NB4 (cell line): ENCODE data around the gene COBL.

Source experiments
- MAX ChIP-seq: IDR thresholded peaks from 2 replicates; pipeline ENCODE4 v1.6.1; 2011; ENCODE audit warnings: low read depth, low read length
- MYC ChIP-seq: IDR thresholded peaks from 2 replicates; pipeline ENCODE4 v1.6.1; 2011; ENCODE audit warnings: low read depth, low read length
- POLR2A ChIP-seq: IDR thresholded peaks from 2 replicates; pipeline ENCODE4 v1.6.1; 2011; ENCODE audit warnings: mild to moderate bottlenecking; ENCODE audit not compliant: insufficient read length; ENCODE audit errors: extremely low read depth
- TF ChIP-seq, protein P1 (sequence below): IDR thresholded peaks from one replicate; pipeline ENCODE4 v1.5.1; 2012; ENCODE audit warnings: low read depth, low read length

DNA sequence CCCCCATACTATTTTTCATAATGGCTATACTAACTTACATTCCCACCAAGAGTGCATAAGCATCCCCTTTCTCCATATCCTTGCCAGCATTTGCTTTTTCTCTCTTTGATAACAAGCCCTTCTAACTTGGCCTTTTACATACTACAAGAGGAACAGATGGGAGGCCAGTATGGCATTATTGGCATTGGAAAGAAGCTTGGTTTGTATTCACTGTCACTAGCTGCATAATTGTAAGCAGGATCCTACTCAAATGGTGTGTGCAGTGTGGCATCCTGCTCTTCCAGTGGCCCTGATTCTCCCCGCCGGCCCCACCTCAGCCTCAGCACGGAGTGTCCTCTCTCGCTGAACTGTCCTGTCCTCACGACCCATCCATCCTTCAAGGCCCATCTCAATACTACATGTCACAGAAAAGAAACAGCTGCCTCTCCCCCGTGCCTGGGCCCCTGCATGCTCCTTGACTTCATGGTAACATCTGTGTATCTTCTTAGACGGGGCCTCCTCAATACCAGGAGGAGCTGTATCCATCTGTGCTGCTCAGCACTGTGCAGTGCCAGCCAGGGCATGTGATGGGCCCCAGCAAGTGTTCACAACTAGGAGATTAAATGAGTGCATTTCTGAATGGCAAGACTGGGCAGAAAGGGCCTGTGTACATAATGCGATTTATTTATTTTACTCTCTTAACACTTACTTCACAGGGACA is 205.2 kb downstream of the COBL start:
- TF ChIP-seq, protein P1, sequence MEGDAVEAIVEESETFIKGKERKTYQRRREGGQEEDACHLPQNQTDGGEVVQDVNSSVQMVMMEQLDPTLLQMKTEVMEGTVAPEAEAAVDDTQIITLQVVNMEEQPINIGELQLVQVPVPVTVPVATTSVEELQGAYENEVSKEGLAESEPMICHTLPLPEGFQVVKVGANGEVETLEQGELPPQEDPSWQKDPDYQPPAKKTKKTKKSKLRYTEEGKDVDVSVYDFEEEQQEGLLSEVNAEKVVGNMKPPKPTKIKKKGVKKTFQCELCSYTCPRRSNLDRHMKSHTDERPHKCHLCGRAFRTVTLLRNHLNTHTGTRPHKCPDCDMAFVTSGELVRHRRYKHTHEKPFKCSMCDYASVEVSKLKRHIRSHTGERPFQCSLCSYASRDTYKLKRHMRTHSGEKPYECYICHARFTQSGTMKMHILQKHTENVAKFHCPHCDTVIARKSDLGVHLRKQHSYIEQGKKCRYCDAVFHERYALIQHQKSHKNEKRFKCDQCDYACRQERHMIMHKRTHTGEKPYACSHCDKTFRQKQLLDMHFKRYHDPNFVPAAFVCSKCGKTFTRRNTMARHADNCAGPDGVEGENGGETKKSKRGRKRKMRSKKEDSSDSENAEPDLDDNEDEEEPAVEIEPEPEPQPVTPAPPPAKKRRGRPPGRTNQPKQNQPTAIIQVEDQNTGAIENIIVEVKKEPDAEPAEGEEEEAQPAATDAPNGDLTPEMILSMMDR: no peak
- no peak for TF ChIP-seq POLR2A
- no peak for TF ChIP-seq MAX
- TF ChIP-seq MYC: no peak
